ENCODE measurements around the gene GSTM2. TPM values are rescaled to one million over a fixed set of nuclear protein-coding genes. Genes with fewer than 3 reads are reported as not detected.

Gene GSTM2
- total RNA-seq, 1 donor from 2014 or later: 20.4 TPM

DNA sequence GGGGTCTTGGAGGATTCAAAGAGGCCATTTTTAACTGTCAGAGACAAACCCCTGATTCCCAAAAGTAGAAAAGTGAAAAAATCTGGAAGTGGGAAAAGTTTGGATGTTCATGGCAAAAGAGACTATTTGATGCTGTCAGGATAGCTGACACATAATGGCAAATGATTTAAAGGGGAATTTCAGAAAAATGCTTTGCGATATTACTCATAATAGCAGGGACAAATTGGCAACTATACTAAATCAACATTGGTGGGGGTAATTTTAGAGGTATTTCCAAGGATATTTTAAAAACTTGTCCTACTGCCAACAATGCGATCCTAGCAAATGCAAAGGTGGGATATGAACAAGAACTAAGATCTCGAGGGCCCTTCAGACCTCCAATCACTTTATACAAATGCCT, 17.2 kb upstream of the GSTM2 start:
- Mint-ChIP-seq H3K4me3 (ENCODE audit: unreplicated experiment) (no peak overlapping the region), H3K27ac (ENCODE audit: unreplicated experiment) (no peak overlapping the region), H3K36me3 (ENCODE audit: low read depth, unreplicated experiment) (no peaks in the 10 kb centered on the region), H3K27me3 (ENCODE audit: unreplicated experiment) (no peaks in the 10 kb centered on the region), H3K4me1 (ENCODE audit: unreplicated experiment) (peaks cover 8% of the 10 kb centered on the region), H3K9me3 (ENCODE audit: unreplicated experiment) (no peaks in the 10 kb centered on the region)
- TF ChIP-seq, protein P1, sequence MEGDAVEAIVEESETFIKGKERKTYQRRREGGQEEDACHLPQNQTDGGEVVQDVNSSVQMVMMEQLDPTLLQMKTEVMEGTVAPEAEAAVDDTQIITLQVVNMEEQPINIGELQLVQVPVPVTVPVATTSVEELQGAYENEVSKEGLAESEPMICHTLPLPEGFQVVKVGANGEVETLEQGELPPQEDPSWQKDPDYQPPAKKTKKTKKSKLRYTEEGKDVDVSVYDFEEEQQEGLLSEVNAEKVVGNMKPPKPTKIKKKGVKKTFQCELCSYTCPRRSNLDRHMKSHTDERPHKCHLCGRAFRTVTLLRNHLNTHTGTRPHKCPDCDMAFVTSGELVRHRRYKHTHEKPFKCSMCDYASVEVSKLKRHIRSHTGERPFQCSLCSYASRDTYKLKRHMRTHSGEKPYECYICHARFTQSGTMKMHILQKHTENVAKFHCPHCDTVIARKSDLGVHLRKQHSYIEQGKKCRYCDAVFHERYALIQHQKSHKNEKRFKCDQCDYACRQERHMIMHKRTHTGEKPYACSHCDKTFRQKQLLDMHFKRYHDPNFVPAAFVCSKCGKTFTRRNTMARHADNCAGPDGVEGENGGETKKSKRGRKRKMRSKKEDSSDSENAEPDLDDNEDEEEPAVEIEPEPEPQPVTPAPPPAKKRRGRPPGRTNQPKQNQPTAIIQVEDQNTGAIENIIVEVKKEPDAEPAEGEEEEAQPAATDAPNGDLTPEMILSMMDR (IDR thresholded peaks at IDR 0.05; ENCODE audit: unreplicated experiment): no peak
- no peak for DNase-seq (ENCODE audit: low spot score)

DNA sequence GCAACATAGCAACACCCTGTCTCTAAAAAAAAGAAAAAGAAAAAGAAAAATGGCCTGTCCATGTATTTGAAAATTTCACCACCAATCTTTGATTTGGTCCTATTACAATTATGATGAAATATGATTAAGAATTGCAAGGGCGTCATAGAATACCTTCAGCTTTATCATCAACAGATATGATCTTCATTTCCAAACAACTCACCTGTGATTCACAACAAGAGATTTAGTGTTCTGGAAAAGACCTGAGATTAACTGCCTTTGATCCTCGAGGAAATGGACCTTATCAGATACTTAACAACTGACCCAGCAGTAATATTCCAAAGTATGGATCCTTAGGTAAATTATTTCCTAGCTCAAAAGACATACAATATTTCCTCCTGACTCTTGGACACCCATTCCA, 15.5 kb upstream of the GSTM2 start:
- no peak for DNase-seq (ENCODE audit: low spot score)
- TF ChIP-seq, protein P1 (IDR thresholded peaks at IDR 0.05; ENCODE audit: unreplicated experiment): no peak
- H3K36me3 Mint-ChIP-seq (ENCODE audit: low read depth, unreplicated experiment): no peaks in the 10 kb centered on the region
- no peak overlapping the region for H3K27ac Mint-ChIP-seq (ENCODE audit: unreplicated experiment)
- no peaks in the 10 kb centered on the region for H3K27me3 Mint-ChIP-seq (ENCODE audit: unreplicated experiment)
- peaks cover 9% of the 10 kb centered on the region for H3K4me1 Mint-ChIP-seq (ENCODE audit: unreplicated experiment)
- no peak overlapping the region for H3K4me3 Mint-ChIP-seq (ENCODE audit: unreplicated experiment)
- no peaks in the 10 kb centered on the region for H3K9me3 Mint-ChIP-seq (ENCODE audit: unreplicated experiment)

DNA sequence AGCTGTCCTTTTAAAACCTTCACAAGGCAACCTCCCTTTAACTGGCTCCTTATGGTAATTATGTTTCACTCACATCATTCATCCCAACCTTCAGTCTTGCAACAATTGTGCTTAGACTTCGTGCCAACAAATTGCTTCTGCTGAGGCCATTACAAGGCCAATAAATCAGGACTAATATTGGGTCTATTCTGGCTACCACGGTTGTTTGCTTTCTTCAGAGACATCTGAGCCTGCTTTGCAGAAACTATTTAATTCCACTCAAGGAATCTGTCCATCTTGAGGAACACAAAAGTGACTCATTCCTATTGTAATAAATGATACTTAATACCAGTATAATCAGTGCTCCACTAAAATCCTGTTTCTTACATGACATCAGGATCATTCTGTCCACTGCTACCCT, 14.6 kb upstream of the GSTM2 start:
- Mint-ChIP-seq H3K9me3 (ENCODE audit: unreplicated experiment) (no peaks in the 10 kb centered on the region), H3K4me3 (ENCODE audit: unreplicated experiment) (no peak overlapping the region), H3K4me1 (ENCODE audit: unreplicated experiment) (peaks cover 13% of the 10 kb centered on the region), H3K27me3 (ENCODE audit: unreplicated experiment) (peaks cover 1% of the 10 kb centered on the region), H3K27ac (ENCODE audit: unreplicated experiment) (no peak overlapping the region), H3K36me3 (ENCODE audit: low read depth, unreplicated experiment) (no peaks in the 10 kb centered on the region)
- no peak for DNase-seq (ENCODE audit: low spot score)
- TF ChIP-seq, protein P1 (IDR thresholded peaks at IDR 0.05; ENCODE audit: unreplicated experiment): no peak

DNA sequence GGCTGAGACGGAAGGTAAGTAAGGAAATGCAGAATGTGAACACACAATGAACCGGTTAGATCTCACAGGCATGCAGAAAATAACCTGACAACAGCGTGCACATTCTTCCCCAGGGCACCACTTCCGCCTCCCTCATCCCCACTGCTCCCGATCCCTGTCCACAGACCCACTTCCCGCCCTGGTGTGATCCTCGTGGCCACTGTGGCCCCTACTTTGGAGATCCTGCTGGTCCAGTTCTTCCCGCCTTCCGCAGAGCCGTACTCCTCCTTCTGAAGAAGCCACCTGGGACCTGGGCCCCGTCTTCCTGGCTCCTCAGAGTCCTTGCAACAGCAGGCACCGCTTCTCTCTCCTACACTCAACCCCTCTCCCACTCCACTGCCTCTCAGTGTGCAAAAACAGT, 13.3 kb upstream of the GSTM2 start:
- TF ChIP-seq, protein P1 (IDR thresholded peaks at IDR 0.05; ENCODE audit: unreplicated experiment): no peak
- H3K4me1 Mint-ChIP-seq (ENCODE audit: unreplicated experiment): peaks cover 17% of the 10 kb centered on the region
- H3K27ac Mint-ChIP-seq (ENCODE audit: unreplicated experiment): no peak overlapping the region
- no peak overlapping the region for H3K4me3 Mint-ChIP-seq (ENCODE audit: unreplicated experiment)
- no peaks in the 10 kb centered on the region for H3K9me3 Mint-ChIP-seq (ENCODE audit: unreplicated experiment)
- DNase-seq (ENCODE audit: low spot score): no peak
- peaks cover 4% of the 10 kb centered on the region for H3K27me3 Mint-ChIP-seq (ENCODE audit: unreplicated experiment)
- peaks cover 5% of the 10 kb centered on the region for H3K36me3 Mint-ChIP-seq (ENCODE audit: low read depth, unreplicated experiment)

DNA sequence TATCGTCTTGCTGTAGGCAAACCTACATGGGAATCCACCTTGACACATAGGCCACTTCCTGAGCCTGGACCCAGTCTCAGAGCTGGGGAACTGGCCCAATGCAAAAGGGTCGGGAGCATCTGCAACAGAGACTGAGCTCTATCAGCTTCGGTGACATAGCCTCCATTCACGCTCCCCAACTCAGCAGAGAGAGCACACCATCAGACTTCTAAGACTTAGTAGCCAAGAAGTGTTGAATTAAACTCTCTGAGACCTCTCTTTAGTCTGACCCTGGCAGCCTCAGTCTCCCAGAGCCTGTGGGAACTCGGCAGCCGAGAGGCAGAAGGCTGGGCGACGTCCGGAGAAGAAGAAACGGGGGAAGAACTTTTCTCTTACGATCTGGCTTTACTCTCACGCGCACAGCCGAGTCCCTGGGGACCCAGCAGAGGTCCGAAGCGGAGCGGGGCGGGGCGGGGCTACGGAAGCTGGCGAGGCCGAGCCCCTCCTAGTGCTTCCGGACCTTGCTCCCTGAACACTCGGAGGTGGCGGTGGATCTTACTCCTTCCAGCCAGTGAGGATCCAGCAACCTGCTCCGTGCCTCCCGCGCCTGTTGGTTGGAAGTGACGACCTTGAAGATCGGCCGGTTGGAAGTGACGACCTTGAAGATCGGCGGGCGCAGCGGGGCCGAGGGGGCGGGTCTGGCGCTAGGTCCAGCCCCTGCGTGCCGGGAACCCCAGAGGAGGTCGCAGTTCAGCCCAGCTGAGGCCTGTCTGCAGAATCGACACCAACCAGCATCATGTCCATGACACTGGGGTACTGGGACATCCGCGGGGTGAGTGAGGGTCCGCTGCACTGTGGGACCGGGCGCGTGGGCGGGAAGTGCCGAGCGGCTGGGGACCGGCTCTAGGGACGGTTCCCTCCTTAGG, 12.0 kb upstream of the GSTM2 start, which contains the start of gene GSTM4:
Gene GSTM4 (plus strand): TSS at position 485 of the 905 bp plus-strand sequence. CDS start 291 bp downstream, at position 776.
- TF ChIP-seq, protein P1 (IDR thresholded peaks at IDR 0.05; ENCODE audit: unreplicated experiment): no peak
- no peaks in the 10 kb centered on the region for H3K9me3 Mint-ChIP-seq (ENCODE audit: unreplicated experiment)
- peak; percentile 63 for DNase-seq (ENCODE audit: low spot score)
- H3K4me3 Mint-ChIP-seq (ENCODE audit: unreplicated experiment): peak within 1 kb of the TSS; percentile 93
- H3K27ac Mint-ChIP-seq (ENCODE audit: unreplicated experiment): no peak within 1 kb of the TSS
- peaks cover 6% of the 10 kb centered on the region for H3K27me3 Mint-ChIP-seq (ENCODE audit: unreplicated experiment)
- H3K4me1 Mint-ChIP-seq (ENCODE audit: unreplicated experiment): peaks cover 17% of the 10 kb centered on the region
- peaks cover 5% of the 10 kb centered on the region for H3K36me3 Mint-ChIP-seq (ENCODE audit: low read depth, unreplicated experiment)
